HepG2 (cell line): Measurements from ENCODE around the gene CALU. TPM values are rescaled to one million over a fixed set of nuclear protein-coding genes. Genes with fewer than 3 reads are reported as not detected.

ENCODE experiments used
- BORCS8-MEF2B ChIP-seq: sonication (generic); formaldehyde crosslinking; IDR thresholded peaks from 2 replicates; pipeline ENCODE4 v1.8.0; 2022; ENCODE audit warnings: mild to moderate bottlenecking, missing genetic modification reagents
- EHMT2 ChIP-seq: fragments of 200-600 bp; sonication (generic); IDR thresholded peaks from 2 replicates; pipeline ENCODE4 v1.7.0; 2017; ENCODE audit warnings: antibody characterized with exemption, low read depth, low read length, borderline replicate concordance
- ISX ChIP-seq: sonication (generic); formaldehyde crosslinking; conservative IDR thresholded peaks from 2 replicates; pipeline ENCODE4 v1.5.0; 2020; ENCODE audit warnings: missing genetic modification reagents
- KLF12 ChIP-seq: sonication (generic); formaldehyde crosslinking; IDR thresholded peaks from 2 replicates; pipeline ENCODE4 v1.4.0; 2020; ENCODE audit warnings: missing genetic modification reagents, borderline replicate concordance
- MIER3 ChIP-seq: IDR thresholded peaks from 2 replicates; pipeline ENCODE4 v1.6.1; 2016; ENCODE audit warnings: missing compliant biosample characterization, borderline replicate concordance
- MLLT10 ChIP-seq: sonication (generic); formaldehyde crosslinking; IDR thresholded peaks from 2 replicates; pipeline ENCODE4 v1.4.0; 2020; ENCODE audit warnings: missing genetic modification reagents
- NR3C1 ChIP-seq: sonication (generic); formaldehyde crosslinking; IDR thresholded peaks from 2 replicates; pipeline ENCODE4 v1.4.0; 2020; ENCODE audit warnings: missing genetic modification reagents
- ZNF749 ChIP-seq: sonication (generic); formaldehyde crosslinking; IDR thresholded peaks from 2 replicates; pipeline ENCODE4 v1.8.0; 2022; ENCODE audit warnings: mild to moderate bottlenecking, missing genetic modification reagents, moderate library complexity, borderline replicate concordance
- ZNF790 ChIP-seq: sonication (generic); formaldehyde crosslinking; IDR thresholded peaks from 2 replicates; pipeline ENCODE4 v1.8.0; 2022; ENCODE audit warnings: missing genetic modification reagents, mild to moderate bottlenecking, borderline replicate concordance
- polyA plus RNA-seq, 8 experiments: library from polyadenylated mRNA; depleted of rRNA in 3 of 8; stranded (reverse) in 7 of 8; unstranded in 1 of 8; fragments of >200 nt; fragmentation: Illumina TruSeq in 4 of 8; extraction: Trizol in 4 of 8; gene quantifications; 2 replicates each; pipeline versions ENCODE4 v1.2.1 to v1.2.3, GENCODE V29; 2011 to 2016; ENCODE audit warnings: low read depth in 4 of 8, missing spikeins in 1 of 8, mixed read lengths in 1 of 8; ENCODE audit not compliant: insufficient read depth in 1 of 8
- total RNA-seq, 5 experiments: library from RNA; depleted of rRNA; stranded (reverse); fragments of >200 nt; fragmentation: Illumina TruSeq; extraction: Trizol; gene quantifications; 2 replicates each; pipeline ENCODE4 v1.2.3, GENCODE V29; 2016; ENCODE audit warnings: low read depth in 1 of 5
- TF ChIP-seq, protein P1 (sequence below), 2 experiments: sonication (generic) in 1 of 2; formaldehyde crosslinking in 1 of 2; IDR thresholded peaks; 2 replicates each; pipeline versions ENCODE4 v1.4.0 to v1.6.1; 2018 to 2020; ENCODE audit warnings: missing genetic modification reagents in 2 of 2, borderline replicate concordance in 1 of 2, low read depth in 1 of 2, mild to moderate bottlenecking in 1 of 2, missing biosample characterization in 1 of 2
- TF ChIP-seq, protein P2 (sequence below): sonication (generic); formaldehyde crosslinking; IDR thresholded peaks from 2 replicates; pipeline ENCODE4 v1.4.0; 2020; ENCODE audit warnings: mild to moderate bottlenecking, missing genetic modification reagents
- TF ChIP-seq, protein P3 (sequence below): sonication (generic); formaldehyde crosslinking; IDR thresholded peaks from 2 replicates; pipeline ENCODE4 v1.8.1; 2023; ENCODE audit warnings: mild to moderate bottlenecking, inconsistent platforms, moderate library complexity, missing genetic modification reagents, borderline replicate concordance
- TF ChIP-seq, protein P4 (sequence below): sonication (generic); formaldehyde crosslinking; IDR thresholded peaks from 2 replicates; pipeline ENCODE4 v1.5.1; 2020; ENCODE audit warnings: mild to moderate bottlenecking, moderate library complexity, missing genetic modification reagents
- TF ChIP-seq, protein P5 (sequence below): IDR thresholded peaks from 2 replicates; pipeline ENCODE4 v1.6.1; 2016; ENCODE audit warnings: missing genetic modification reagents, missing compliant biosample characterization

Gene CALU
- total and polyA plus RNA-seq, 2 of the 13 experiments (the other 11 are each of a cell fraction or from before 2014, with no cell fraction given): 198 to 252 TPM

DNA sequence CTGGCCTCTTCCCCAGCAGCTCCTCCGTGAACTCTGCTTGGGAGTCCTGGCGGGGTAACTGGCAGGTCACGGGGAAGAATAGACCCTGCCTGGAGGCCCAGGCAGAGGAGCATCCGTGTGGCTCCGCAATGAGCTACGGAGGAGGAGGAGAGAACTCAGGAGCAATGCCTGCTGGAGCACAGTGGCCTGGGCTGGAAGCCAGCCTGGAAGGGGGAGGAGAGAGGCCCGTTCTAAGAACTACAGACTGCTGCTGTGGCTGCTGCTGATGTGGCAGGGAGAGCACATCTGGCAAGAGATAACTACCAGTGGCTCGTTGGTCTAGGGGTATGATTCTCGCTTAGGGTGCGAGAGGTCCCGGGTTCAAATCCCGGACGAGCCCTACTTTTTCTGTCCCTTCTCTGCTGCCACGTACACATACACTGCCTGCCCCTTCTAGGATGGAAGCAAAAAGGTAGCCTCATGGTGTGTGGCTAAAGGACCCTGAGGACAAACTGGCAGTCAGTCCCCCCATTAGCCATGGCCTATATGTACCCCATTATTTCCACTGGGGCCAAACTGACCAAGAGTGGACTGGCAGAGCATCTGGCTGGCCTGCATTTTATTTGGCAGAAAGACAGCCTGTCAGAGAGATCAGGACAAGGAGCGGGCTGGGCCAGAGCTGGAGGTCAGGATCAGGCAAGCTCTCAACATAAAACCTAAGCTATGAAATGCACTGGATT is 44.1 kb downstream of the CALU start (continued):
- TF ChIP-seq, protein P1, sequence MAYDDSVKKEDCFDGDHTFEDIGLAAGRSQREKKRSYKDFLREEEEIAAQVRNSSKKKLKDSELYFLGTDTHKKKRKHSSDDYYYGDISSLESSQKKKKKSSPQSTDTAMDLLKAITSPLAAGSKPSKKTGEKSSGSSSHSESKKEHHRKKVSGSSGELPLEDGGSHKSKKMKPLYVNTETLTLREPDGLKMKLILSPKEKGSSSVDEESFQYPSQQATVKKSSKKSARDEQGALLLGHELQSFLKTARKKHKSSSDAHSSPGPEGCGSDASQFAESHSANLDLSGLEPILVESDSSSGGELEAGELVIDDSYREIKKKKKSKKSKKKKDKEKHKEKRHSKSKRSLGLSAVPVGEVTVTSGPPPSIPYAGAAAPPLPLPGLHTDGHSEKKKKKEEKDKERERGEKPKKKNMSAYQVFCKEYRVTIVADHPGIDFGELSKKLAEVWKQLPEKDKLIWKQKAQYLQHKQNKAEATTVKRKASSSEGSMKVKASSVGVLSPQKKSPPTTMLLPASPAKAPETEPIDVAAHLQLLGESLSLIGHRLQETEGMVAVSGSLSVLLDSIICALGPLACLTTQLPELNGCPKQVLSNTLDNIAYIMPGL (CRISPR knock-in tag; IDR thresholded peaks at IDR 0.05; ENCODE audit: borderline replicate concordance in 1 of 2, low read depth in 1 of 2): peak; percentile 44 to 45; a peak in 1 of 4 replicates
- no peak for TF ChIP-seq ZNF790 (CRISPR knock-in tag)
- TF ChIP-seq, protein P2, sequence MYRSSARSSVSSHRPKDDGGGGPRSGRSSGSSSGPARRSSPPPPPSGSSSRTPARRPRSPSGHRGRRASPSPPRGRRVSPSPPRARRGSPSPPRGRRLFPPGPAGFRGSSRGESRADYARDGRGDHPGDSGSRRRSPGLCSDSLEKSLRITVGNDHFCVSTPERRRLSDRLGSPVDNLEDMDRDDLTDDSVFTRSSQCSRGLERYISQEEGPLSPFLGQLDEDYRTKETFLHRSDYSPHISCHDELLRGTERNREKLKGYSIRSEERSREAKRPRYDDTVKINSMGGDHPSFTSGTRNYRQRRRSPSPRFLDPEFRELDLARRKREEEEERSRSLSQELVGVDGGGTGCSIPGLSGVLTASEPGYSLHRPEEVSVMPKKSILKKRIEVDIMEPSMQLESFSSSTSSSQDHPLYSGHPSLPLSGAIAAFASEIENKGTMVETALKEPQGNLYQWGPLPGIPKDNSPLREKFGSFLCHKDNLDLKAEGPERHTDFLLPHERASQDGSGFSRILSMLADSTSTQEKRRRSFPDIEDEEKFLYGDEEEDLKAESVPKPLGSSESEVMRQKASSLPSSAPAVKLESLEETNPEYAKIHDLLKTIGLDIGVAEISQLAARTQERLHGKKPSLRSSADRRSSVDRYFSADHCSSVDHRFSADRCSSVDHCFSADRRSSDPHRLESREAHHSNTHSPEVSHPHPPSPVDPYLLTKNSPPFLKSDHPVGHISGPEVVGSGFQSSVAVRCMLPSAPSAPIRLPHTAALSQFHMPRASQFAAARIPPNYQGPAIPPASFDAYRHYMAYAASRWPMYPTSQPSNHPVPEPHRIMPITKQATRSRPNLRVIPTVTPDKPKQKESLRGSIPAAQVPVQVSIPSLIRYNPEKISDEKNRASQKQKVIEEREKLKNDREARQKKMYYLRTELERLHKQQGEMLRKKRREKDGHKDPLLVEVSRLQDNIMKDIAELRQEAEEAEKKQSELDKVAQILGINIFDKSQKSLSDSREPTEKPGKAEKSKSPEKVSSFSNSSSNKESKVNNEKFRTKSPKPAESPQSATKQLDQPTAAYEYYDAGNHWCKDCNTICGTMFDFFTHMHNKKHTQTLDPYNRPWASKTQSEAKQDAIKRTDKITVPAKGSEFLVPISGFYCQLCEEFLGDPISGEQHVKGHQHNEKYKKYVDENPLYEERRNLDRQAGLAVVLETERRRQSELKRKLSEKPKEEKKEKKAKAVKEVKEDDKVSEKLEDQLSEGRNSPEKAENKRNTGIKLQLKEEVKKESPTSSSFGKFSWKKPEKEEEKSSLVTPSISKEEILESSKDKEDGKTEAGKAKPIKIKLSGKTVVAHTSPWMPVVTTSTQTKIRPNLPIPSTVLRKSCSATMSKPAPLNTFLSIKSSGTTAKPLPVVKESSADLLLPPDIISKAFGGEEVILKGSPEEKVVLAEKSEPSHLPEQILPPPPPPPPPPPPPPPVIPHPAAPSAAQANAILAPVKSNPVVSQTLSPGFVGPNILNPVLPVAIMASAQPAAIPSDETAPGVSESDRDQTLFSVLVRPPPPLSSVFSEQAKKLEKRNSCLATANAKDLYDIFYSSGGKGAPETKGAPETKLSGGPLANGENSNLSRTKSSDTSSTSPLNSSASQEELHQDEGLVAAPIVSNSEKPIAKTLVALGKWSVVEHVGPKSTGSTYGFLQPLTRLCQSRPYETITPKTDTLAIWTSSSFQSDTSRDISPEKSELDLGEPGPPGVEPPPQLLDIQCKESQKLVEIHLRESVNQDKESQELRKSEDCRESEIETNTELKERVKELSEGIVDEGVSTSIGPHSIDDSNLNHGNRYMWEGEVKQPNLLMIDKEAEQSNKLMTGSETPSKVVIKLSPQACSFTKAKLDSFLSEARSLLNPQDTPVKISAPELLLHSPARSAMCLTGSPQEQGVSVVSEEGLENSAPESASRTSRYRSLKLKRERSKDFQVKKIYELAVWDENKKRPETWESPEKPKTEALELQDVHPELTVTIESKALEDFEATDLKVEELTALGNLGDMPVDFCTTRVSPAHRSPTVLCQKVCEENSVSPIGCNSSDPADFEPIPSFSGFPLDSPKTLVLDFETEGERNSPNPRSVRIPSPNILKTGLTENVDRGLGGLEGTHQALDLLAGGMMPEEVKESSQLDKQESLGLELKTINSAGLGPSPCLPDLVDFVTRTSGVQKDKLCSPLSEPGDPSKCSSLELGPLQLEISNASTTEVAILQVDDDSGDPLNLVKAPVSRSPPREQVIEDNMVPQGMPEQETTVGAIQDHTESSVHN (CRISPR knock-in tag): no peak
- no peak for TF ChIP-seq KLF12 (CRISPR knock-in tag)
- no peak for TF ChIP-seq MLLT10 (CRISPR knock-in tag)
- TF ChIP-seq ZNF749: no peak
- peak; percentile 17; the same call in 1 of the 2 replicates for TF ChIP-seq BORCS8-MEF2B (CRISPR knock-in tag)
- TF ChIP-seq, protein P3, sequence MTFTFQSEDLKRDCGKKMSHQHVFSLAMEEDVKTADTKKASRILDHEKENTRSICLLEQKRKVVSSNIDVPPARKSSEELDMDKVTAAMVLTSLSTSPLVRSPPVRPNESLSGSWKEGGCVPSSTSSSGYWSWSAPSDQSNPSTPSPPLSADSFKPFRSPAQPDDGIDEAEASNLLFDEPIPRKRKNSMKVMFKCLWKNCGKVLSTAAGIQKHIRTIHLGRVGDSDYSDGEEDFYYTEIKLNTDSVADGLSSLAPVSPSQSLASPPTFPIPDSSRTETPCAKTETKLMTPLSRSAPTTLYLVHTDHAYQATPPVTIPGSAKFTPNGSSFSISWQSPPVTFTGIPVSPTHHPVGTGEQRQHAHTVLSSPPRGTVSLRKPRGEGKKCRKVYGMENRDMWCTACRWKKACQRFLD (CRISPR knock-in tag): no peak
- TF ChIP-seq, protein P4, sequence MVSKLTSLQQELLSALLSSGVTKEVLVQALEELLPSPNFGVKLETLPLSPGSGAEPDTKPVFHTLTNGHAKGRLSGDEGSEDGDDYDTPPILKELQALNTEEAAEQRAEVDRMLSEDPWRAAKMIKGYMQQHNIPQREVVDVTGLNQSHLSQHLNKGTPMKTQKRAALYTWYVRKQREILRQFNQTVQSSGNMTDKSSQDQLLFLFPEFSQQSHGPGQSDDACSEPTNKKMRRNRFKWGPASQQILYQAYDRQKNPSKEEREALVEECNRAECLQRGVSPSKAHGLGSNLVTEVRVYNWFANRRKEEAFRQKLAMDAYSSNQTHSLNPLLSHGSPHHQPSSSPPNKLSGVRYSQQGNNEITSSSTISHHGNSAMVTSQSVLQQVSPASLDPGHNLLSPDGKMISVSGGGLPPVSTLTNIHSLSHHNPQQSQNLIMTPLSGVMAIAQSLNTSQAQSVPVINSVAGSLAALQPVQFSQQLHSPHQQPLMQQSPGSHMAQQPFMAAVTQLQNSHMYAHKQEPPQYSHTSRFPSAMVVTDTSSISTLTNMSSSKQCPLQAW: no peak
- no peak for TF ChIP-seq MIER3 (CRISPR knock-in tag)
- TF ChIP-seq, protein P5, sequence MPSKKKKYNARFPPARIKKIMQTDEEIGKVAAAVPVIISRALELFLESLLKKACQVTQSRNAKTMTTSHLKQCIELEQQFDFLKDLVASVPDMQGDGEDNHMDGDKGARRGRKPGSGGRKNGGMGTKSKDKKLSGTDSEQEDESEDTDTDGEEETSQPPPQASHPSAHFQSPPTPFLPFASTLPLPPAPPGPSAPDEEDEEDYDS: 0 out of 2 replicates have a peak, but pooled peaks have one; percentile 16
- no peak for TF ChIP-seq ISX (CRISPR knock-in tag)
- TF ChIP-seq NR3C1 (CRISPR knock-in tag): no peak
- TF ChIP-seq EHMT2: no peak
